ENCODE measurements around the gene KIAA0513. TPM values are rescaled to one million over a fixed set of nuclear protein-coding genes. Genes with fewer than 3 reads are reported as not detected.

KIAA0513 gene
- total and polyA plus RNA-seq, 2 donors (not counting 3 experiments of a cell fraction or from before 2014, with no cell fraction given), result 1.8 to 4.3 TPM

GRCh38 chr16:85124636-85125346, 97.2 kb downstream of the KIAA0513 start:
- Histone ChIP-seq H2AFZ (ENCODE audit: low read depth, low read length) (no peak overlapping the region), H3K36me3 (ENCODE audit: control insufficient read depth in 2 of 2, extremely low read depth in 1 of 2, insufficient read depth in 2 of 2, low read length in 2 of 2) (no peaks in the 10 kb centered on the region), H4K20me1 (replicated peaks; ENCODE audit: control insufficient read depth, extremely low read depth, insufficient read depth, low read length) (no peaks in the 10 kb centered on the region), H3K4me3 (replicated peaks in 1 of 3; ENCODE audit: insufficient read depth in 1 of 3, low read depth in 1 of 3, low read length in 3 of 3) (no peak overlapping the region), H3K27ac (ENCODE audit: insufficient read depth, low read depth, low read length) (no peak overlapping the region), H3K27me3 (ENCODE audit: control insufficient read depth in 2 of 2, insufficient read depth in 2 of 2, low read length in 2 of 2) (no peaks in the 10 kb centered on the region), H3K9me1 (replicated peaks; ENCODE audit: control insufficient read depth, extremely low read depth, insufficient read depth, low read length) (no peaks in the 10 kb centered on the region), H3K9me3 (replicated peaks; ENCODE audit: control insufficient read depth, insufficient read depth, low read length) (no peaks in the 10 kb centered on the region), H3K4me1 (ENCODE audit: control insufficient read depth, extremely low read depth, insufficient read depth, low read length) (peaks cover 18% of the 10 kb centered on the region), H3K79me2 (ENCODE audit: control insufficient read depth, insufficient read depth, low read length) (no peaks in the 10 kb centered on the region), H3K4me2 (ENCODE audit: insufficient read depth, low read length) (no peak overlapping the region), H3K9ac (replicated peaks; ENCODE audit: extremely low read depth, insufficient read depth, low read length) (no peak overlapping the region)
- ChIA-PET CTCF (interaction anchor here (0.9 to 4.7 kb wide), 9 partner anchors 10 to 129 kb away, joined by 3 to 36 read pairs (median 3); no protein-coding TSS in a partner anchor), POLR2A (no interaction called here)
- intact Hi-C loops (cut with micrococcal nuclease), result loop anchor here (2.0 kb wide), 1 partner anchor 48 kb away; no protein-coding TSS in a partner anchor
- dilution Hi-C loops (cut with MboI; ENCODE audit: extremely low pct_ligation_motif_present, low sequenced_read_pairs), result no loop called here
- DNase-seq (ENCODE audit: low read depth, low spot score), result no peak
- no TSS peak for BruUV-seq (replicated peaks)
- no peak for FAIRE-seq
- no peak for TF ChIP-seq POLR2AphosphoS5 (IDR thresholded peaks at IDR 0.05; ENCODE audit: insufficient read depth, low read depth, low read length)
- no peak for TF ChIP-seq GATA2 (IDR thresholded peaks at IDR 0.05; ENCODE audit: insufficient read depth, insufficient read length, low read depth, low read length)
- TF ChIP-seq MAX (IDR thresholded peaks at IDR 0.05; ENCODE audit: insufficient read depth, insufficient read length), result no peak
- no peak for TF ChIP-seq EZH2 (IDR thresholded peaks at IDR 0.05; ENCODE audit: borderline replicate concordance, low read depth, low read length, severe bottlenecking)
- no peak for TF ChIP-seq CTCF (IDR thresholded peaks at IDR 0.05; ENCODE audit: extremely low read depth in 1 of 2, insufficient read depth in 1 of 2, low read depth in 1 of 2, low read length in 2 of 2)
- no peak for TF ChIP-seq FOS (IDR thresholded peaks at IDR 0.05; ENCODE audit: borderline replicate concordance, insufficient read depth, low read length)
- TF ChIP-seq MYC (IDR thresholded peaks at IDR 0.05; ENCODE audit: low read depth, low read length), result no peak
- no peak for TF ChIP-seq JUN (IDR thresholded peaks at IDR 0.05; ENCODE audit: borderline replicate concordance, insufficient read depth, insufficient read length, low read depth)
- TF ChIP-seq POLR2A (IDR thresholded peaks at IDR 0.05; ENCODE audit: low read depth, low read length), result no peak

Data from endothelial cell of umbilical vein (primary cell).